ENCODE data around the gene MAP2K6. TPM values are rescaled to one million over a fixed set of nuclear protein-coding genes. Genes with fewer than 3 reads are reported as not detected.

Gene MAP2K6
- total RNA-seq, 2 donors from 2014 or later, result 59.0 to 83.3 TPM

- TF ChIP-seq CTCF (IDR thresholded peaks at IDR 0.05), result no peak
Observed at GRCh38 chr17:69579961-69580677, 165.6 kb downstream of the MAP2K6 start.

GRCh38 chr17:69581061-69581961 is 166.8 kb downstream of the MAP2K6 start:
- H3K27me3 ChIP-seq, result no peaks in the 10 kb centered on the region
- no peaks in the 10 kb centered on the region for H3K36me3 ChIP-seq
- H3K4me3 ChIP-seq, result no peak overlapping the region
- H3K27ac ChIP-seq, result no peak overlapping the region
- peak overlapping the region in 1 of 2 donors; percentile 19 for H3K9ac ChIP-seq (ENCODE audit: low read depth in 2 of 2, low read length in 2 of 2)
- no peaks in the 10 kb centered on the region for H3K4me1 ChIP-seq
- no peak for TF ChIP-seq CTCF (IDR thresholded peaks at IDR 0.05)
- no peaks in the 10 kb centered on the region for H3K9me3 ChIP-seq
- intact Hi-C loops (cut with DNase I), result no loop called here
- DNase-seq, result no peak

More at GRCh38 chr17:69579961-69580677, 165.6 kb downstream of the MAP2K6 start:
- no peaks in the 10 kb centered on the region for H3K4me1 ChIP-seq
- H3K9me3 ChIP-seq, result no peaks in the 10 kb centered on the region
- H3K36me3 ChIP-seq, result no peaks in the 10 kb centered on the region
- no peaks in the 10 kb centered on the region for H3K27me3 ChIP-seq
- DNase-seq, result no peak
- H3K27ac ChIP-seq, result no peak overlapping the region
- H3K4me3 ChIP-seq, result no peak overlapping the region
- intact Hi-C loops (cut with DNase I), result loop anchor here (10.0 kb wide), 1 partner anchor 565 kb away; no protein-coding TSS in a partner anchor
- H3K9ac ChIP-seq (ENCODE audit: low read depth in 2 of 2, low read length in 2 of 2), result no peak overlapping the region

- H3K9me3 ChIP-seq, result no peaks in the 10 kb centered on the region
- TF ChIP-seq CTCF (IDR thresholded peaks at IDR 0.05), result no peak
- H3K27ac ChIP-seq, result no peak overlapping the region
- H3K4me1 ChIP-seq, result no peaks in the 10 kb centered on the region
- H3K9ac ChIP-seq (ENCODE audit: low read depth in 2 of 2, low read length in 2 of 2), result no peak overlapping the region
- H3K27me3 ChIP-seq, result no peaks in the 10 kb centered on the region
- no peak overlapping the region for H3K4me3 ChIP-seq
- H3K36me3 ChIP-seq, result no peaks in the 10 kb centered on the region
- no peak for DNase-seq
- intact Hi-C loops (cut with DNase I), result no loop called here
Observed at GRCh38 chr17:69588316-69588715, 173.8 kb downstream of the MAP2K6 start.

- no peak for DNase-seq
- intact Hi-C loops (cut with DNase I), result no loop called here
- TF ChIP-seq CTCF (IDR thresholded peaks at IDR 0.05), result no peak
- no peaks in the 10 kb centered on the region for H3K27me3 ChIP-seq
- H3K9ac ChIP-seq (ENCODE audit: low read depth in 2 of 2, low read length in 2 of 2), result no peak overlapping the region
- H3K27ac ChIP-seq, result no peak overlapping the region
- H3K4me3 ChIP-seq, result no peak overlapping the region
- no peaks in the 10 kb centered on the region for H3K9me3 ChIP-seq
- no peaks in the 10 kb centered on the region for H3K36me3 ChIP-seq
- no peaks in the 10 kb centered on the region for H3K4me1 ChIP-seq
Observed at GRCh38 chr17:69588827-69589239, 174.3 kb downstream of the MAP2K6 start.

GRCh38 chr17:69590671-69591070 is 176.2 kb downstream of the MAP2K6 start:
- Histone ChIP-seq H3K36me3 (no peaks in the 10 kb centered on the region), H3K4me3 (no peak overlapping the region), H3K27me3 (no peaks in the 10 kb centered on the region), H3K9ac (ENCODE audit: low read depth in 2 of 2, low read length in 2 of 2) (no peak overlapping the region), H3K27ac (no peak overlapping the region), H3K4me1 (no peaks in the 10 kb centered on the region), H3K9me3 (no peaks in the 10 kb centered on the region)
- intact Hi-C loops (cut with DNase I), result no loop called here
- TF ChIP-seq CTCF (IDR thresholded peaks at IDR 0.05), result no peak
- DNase-seq, result no peak

All from colonic mucosa (tissue), 4 donors.